Large intestine (tissue), 3 donors: ENCODE measurements around the gene ZNF423. TPM values are rescaled to one million over a fixed set of nuclear protein-coding genes. Genes with fewer than 3 reads are reported as not detected.

Experiments
- DNase-seq, 2 donors: peaks; one replicate each; pipeline versions ENCODE4 v3.0.0 to v3.0.0-alpha.2; 2013
- H3K27ac ChIP-seq: one replicate; pipeline ENCODE4 v1.5.1; 2013; ENCODE audit warnings: low read length
- H3K27me3 ChIP-seq: 2 replicates; pipeline ENCODE4 v1.6.1; 2013; ENCODE audit warnings: low read length; ENCODE audit not compliant: control insufficient read depth, insufficient read depth
- H3K36me3 ChIP-seq: 2 replicates; pipeline ENCODE4 v1.6.1; 2013; ENCODE audit warnings: low read length; ENCODE audit not compliant: control insufficient read depth, insufficient read depth
- H3K4me1 ChIP-seq: one replicate; pipeline ENCODE4 v1.6.1; 2013; ENCODE audit warnings: low read length; ENCODE audit not compliant: control insufficient read depth, insufficient read depth
- H3K4me3 ChIP-seq: one replicate; pipeline ENCODE4 v1.5.1; 2013; ENCODE audit warnings: low read length
- H3K9me3 ChIP-seq: one replicate; pipeline ENCODE4 v1.6.1; 2013; ENCODE audit warnings: mild to moderate bottlenecking, low read depth, low read length, moderate library complexity; ENCODE audit not compliant: control insufficient read depth
- WGBS: methylation state at CpG from one replicate; pipeline ENCODE4 v1.1.5; 2013; ENCODE audit warnings: low lambda C conversion rate; ENCODE audit not compliant: insufficient coverage; 5-methylcytosine and 5-hydroxymethylcytosine counted together
- polyA plus RNA-seq: library from polyadenylated mRNA; unstranded; fragments of 120-200 nt; gene quantifications from one replicate; pipeline ENCODE4 v1.2.1, GENCODE V29; 2013

Gene ZNF423
- polyA plus RNA-seq, 1 donor, result 6.7 TPM

- Histone ChIP-seq H3K36me3 (peaks cover 7% of the 10 kb centered on the region), H3K9me3 (no peaks in the 10 kb centered on the region), H3K27me3 (no peaks in the 10 kb centered on the region), H3K27ac (no peak overlapping the region), H3K4me3 (no peak overlapping the region), H3K4me1 (no peaks in the 10 kb centered on the region)
- WGBS, result no CpG with 5 or more reads among the region's 12 CpGs
- DNase-seq, result no peak
Observed at GRCh38 chr16:49786926-49787557, 68.9 kb downstream of the ZNF423 start.

- DNase-seq, result no peak
- H3K36me3 ChIP-seq, result peaks cover 7% of the 10 kb centered on the region
Observed at GRCh38 chr16:49785970-49786369, 69.9 kb downstream of the ZNF423 start.

GRCh38 chr16:49782405-49782804 lies 73.5 kb downstream of the ZNF423 start:
- no CpG with 5 or more reads among the region's 5 CpGs for WGBS
- Histone ChIP-seq H3K27ac (no peak overlapping the region), H3K27me3 (no peaks in the 10 kb centered on the region), H3K4me1 (no peaks in the 10 kb centered on the region), H3K36me3 (peaks cover 2% of the 10 kb centered on the region), H3K9me3 (no peaks in the 10 kb centered on the region), H3K4me3 (no peak overlapping the region)
- DNase-seq, result no peak

More at GRCh38 chr16:49785970-49786369, 69.9 kb downstream of the ZNF423 start:
- no peaks in the 10 kb centered on the region for H3K4me1 ChIP-seq
- no peak overlapping the region for H3K4me3 ChIP-seq
- no CpG with 5 or more reads among the region's 11 CpGs for WGBS
- H3K9me3 ChIP-seq, result no peaks in the 10 kb centered on the region
- no peaks in the 10 kb centered on the region for H3K27me3 ChIP-seq
- H3K27ac ChIP-seq, result no peak overlapping the region

GRCh38 chr16:49781401-49781800 lies 74.5 kb downstream of the ZNF423 start:
- Histone ChIP-seq H3K9me3 (no peaks in the 10 kb centered on the region), H3K4me3 (no peak overlapping the region), H3K4me1 (peaks cover under 1% of the 10 kb centered on the region), H3K36me3 (peaks cover 2% of the 10 kb centered on the region), H3K27ac (no peak overlapping the region), H3K27me3 (no peaks in the 10 kb centered on the region)
- DNase-seq, result no peak
- WGBS, result 100% methylated on average over 5 of the region's 14 CpGs

- whole genome bisulfite sequencing, result no CpG with 5 or more reads among the region's 12 CpGs
- H3K27ac ChIP-seq, result no peak overlapping the region
- H3K9me3 ChIP-seq, result no peaks in the 10 kb centered on the region
- no peak overlapping the region for H3K4me3 ChIP-seq
- H3K4me1 ChIP-seq, result peaks cover 4% of the 10 kb centered on the region
- no peak for DNase-seq
- no peaks in the 10 kb centered on the region for H3K27me3 ChIP-seq
- H3K36me3 ChIP-seq, result peaks cover 2% of the 10 kb centered on the region
Observed at GRCh38 chr16:49780433-49780832, 75.5 kb downstream of the ZNF423 start.

GRCh38 chr16:49779979-49780378 lies 75.9 kb downstream of the ZNF423 start:
- Histone ChIP-seq H3K36me3 (peaks cover 2% of the 10 kb centered on the region), H3K27me3 (no peaks in the 10 kb centered on the region), H3K4me1 (peaks cover 4% of the 10 kb centered on the region), H3K9me3 (no peaks in the 10 kb centered on the region), H3K27ac (no peak overlapping the region), H3K4me3 (no peak overlapping the region)
- no CpG with 5 or more reads among the region's 7 CpGs for WGBS
- no peak for DNase-seq

GRCh38 chr16:49778202-49778930 lies 77.5 kb downstream of the ZNF423 start:
- no CpG with 5 or more reads among the region's 11 CpGs for WGBS
- Histone ChIP-seq H3K27ac (no peak overlapping the region), H3K4me1 (peaks cover 4% of the 10 kb centered on the region), H3K4me3 (no peak overlapping the region), H3K27me3 (no peaks in the 10 kb centered on the region), H3K36me3 (peaks cover 2% of the 10 kb centered on the region), H3K9me3 (no peaks in the 10 kb centered on the region)
- DNase-seq, result no peak

- peaks cover 4% of the 10 kb centered on the region for H3K4me1 ChIP-seq
- no peaks in the 10 kb centered on the region for H3K9me3 ChIP-seq
- H3K4me3 ChIP-seq, result no peak overlapping the region
- no CpG with 5 or more reads among the region's 4 CpGs for WGBS
- H3K36me3 ChIP-seq, result no peaks in the 10 kb centered on the region
- DNase-seq, result no peak
- no peaks in the 10 kb centered on the region for H3K27me3 ChIP-seq
- no peak overlapping the region for H3K27ac ChIP-seq
Observed at GRCh38 chr16:49776734-49777133, 79.2 kb downstream of the ZNF423 start.

- no peaks in the 10 kb centered on the region for H3K27me3 ChIP-seq
- H3K27ac ChIP-seq, result no peak overlapping the region
- no peak for DNase-seq
- WGBS, result no CpG with 5 or more reads among the region's 16 CpGs
- H3K4me1 ChIP-seq, result peaks cover 4% of the 10 kb centered on the region
- H3K36me3 ChIP-seq, result no peaks in the 10 kb centered on the region
- no peak overlapping the region for H3K4me3 ChIP-seq
- no peaks in the 10 kb centered on the region for H3K9me3 ChIP-seq
Observed at GRCh38 chr16:49776085-49776595, 79.8 kb downstream of the ZNF423 start.

GRCh38 chr16:49775581-49775980 lies 80.3 kb downstream of the ZNF423 start:
- Histone ChIP-seq H3K4me1 (peaks cover 4% of the 10 kb centered on the region), H3K4me3 (no peak overlapping the region), H3K27me3 (no peaks in the 10 kb centered on the region), H3K36me3 (no peaks in the 10 kb centered on the region), H3K9me3 (no peaks in the 10 kb centered on the region), H3K27ac (no peak overlapping the region)
- 100% methylated on average over 1 of the region's 4 CpGs for WGBS
- no peak for DNase-seq
